PC-3 (cell line): ENCODE results near the gene COL3A1. TPM values are rescaled to one million over a fixed set of nuclear protein-coding genes. Genes with fewer than 3 reads are reported as not detected.

Experiments used
- ATAC-seq: fragments of 200-7000 bp; cut with Tn5 transposase; 2 replicates; pipeline ENCODE4 v1.9.1; 2020; ENCODE audit warnings: mild to moderate bottlenecking, moderate library complexity
- BruUV-seq: library from RNA; stranded (reverse); fragments of 400-500 nt; replicated peaks from 2 replicates; lab custom pipeline; 2021; lab: Mats Ljungman, UMichigan
- CTCF ChIA-PET: fragments of 300-600 bp; sonication (Branson Sonifier 250); formaldehyde crosslinking; loops from one replicate; lab custom pipeline; 2022; ENCODE audit warnings: antibody characterized with exemption; lab: Charles Lee
- POLR2A ChIA-PET: fragments of 300-600 bp; sonication (Branson Sonifier 250); formaldehyde crosslinking; loops from one replicate; lab custom pipeline; 2022; ENCODE audit warnings: antibody characterized with exemption; ENCODE audit not compliant: unreplicated experiment; lab: Charles Lee
- DNase-seq: peaks from one replicate; pipeline ENCODE4 v3.0.0-alpha.2; 2015
- H2AFZ ChIP-seq: fragments of 300-600 bp; sonication (generic); 2 replicates; pipeline ENCODE4 v1.6.0; 2016; ENCODE audit warnings: antibody characterized with exemption, low read length
- H3F3A ChIP-seq: fragments of 300-600 bp; sonication (generic); one replicate; pipeline ENCODE4 v1.6.0; 2017; ENCODE audit warnings: antibody characterized with exemption, low read length, control low read depth, mild to moderate bottlenecking; ENCODE audit not compliant: unreplicated experiment
- H3K27ac ChIP-seq: fragments of 300-600 bp; sonication (generic); 2 replicates; pipeline ENCODE4 v1.5.1; 2016; ENCODE audit warnings: mild to moderate bottlenecking, low read length
- H3K27me3 ChIP-seq: fragments of 300-600 bp; sonication (generic); 2 replicates; pipeline ENCODE4 v1.6.1; 2016; ENCODE audit warnings: low read length, mixed read lengths
- H3K36me3 ChIP-seq: fragments of 300-600 bp; sonication (generic); 2 replicates; pipeline ENCODE4 v1.6.1; 2016; ENCODE audit warnings: low read depth, mixed run types, low read length, mixed read lengths
- H3K4me1 ChIP-seq: fragments of 300-600 bp; sonication (generic); 2 replicates; pipeline ENCODE4 v1.5.1; 2016; ENCODE audit warnings: low read length; ENCODE audit not compliant: insufficient read depth
- H3K4me2 ChIP-seq: fragments of 300-600 bp; sonication (generic); 2 replicates; pipeline ENCODE4 v1.6.0; 2016; ENCODE audit warnings: low read length
- H3K4me3 ChIP-seq: fragments of 300-600 bp; sonication (generic); 2 replicates; pipeline ENCODE4 v1.5.1; 2016; ENCODE audit warnings: mild to moderate bottlenecking, low read length, mixed read lengths
- H3K79me2 ChIP-seq: fragments of 300-600 bp; sonication (generic); 2 replicates; pipeline ENCODE4 v1.6.1; 2017; ENCODE audit warnings: low read length, mixed read lengths
- H3K9ac ChIP-seq: fragments of 300-600 bp; sonication (generic); 2 replicates; pipeline ENCODE4 v1.6.0; 2016; ENCODE audit warnings: mild to moderate bottlenecking, low read length
- H3K9me2 ChIP-seq: fragments of 300-600 bp; sonication (generic); replicated peaks from 2 replicates; pipeline ENCODE4 v1.6.1; 2016; ENCODE audit warnings: mixed run types, low read length, mixed read lengths
- H3K9me3 ChIP-seq: fragments of 300-600 bp; sonication (generic); 2 replicates; pipeline ENCODE4 v1.6.1; 2016; ENCODE audit warnings: low read length, mixed read lengths
- H4K20me1 ChIP-seq: fragments of 300-600 bp; sonication (generic); 2 replicates; pipeline ENCODE4 v1.6.1; 2016; ENCODE audit warnings: low read length, mixed read lengths
- EZH2 ChIP-seq: fragments of 300-600 bp; sonication (generic); IDR thresholded peaks from one replicate; pipeline ENCODE4 v1.6.1; 2017; ENCODE audit warnings: antibody characterized with exemption, mild to moderate bottlenecking, low read length; ENCODE audit not compliant: unreplicated experiment
- EZH2phosphoT487 ChIP-seq: fragments of 300-600 bp; sonication (generic); IDR thresholded peaks from 2 replicates; pipeline ENCODE4 v1.6.1; 2018; ENCODE audit warnings: mild to moderate bottlenecking, antibody characterized with exemption, low read length, borderline replicate concordance
- intact Hi-C: fragments of 100-400 bp; cut with micrococcal nuclease; formaldehyde crosslinking; loops from 2 replicates; pipeline ENCODE4 v1.9.0; 2023
- total RNA-seq: library from RNA; depleted of rRNA; stranded (reverse); fragments of >200 nt; gene quantifications from 2 replicates; pipeline ENCODE4 v1.2.3, GENCODE V29; 2014
- TF ChIP-seq, protein P1 (sequence below): fragments of 300-600 bp; sonication (generic); conservative IDR thresholded peaks from 2 replicates; pipeline ENCODE4 v1.5.1; 2017; ENCODE audit warnings: antibody characterized with exemption, low read depth, mild to moderate bottlenecking, low read length

COL3A1 gene
- total RNA-seq, 1 experiment from 2014 or later = 0.36 TPM

- no peak overlapping the region for H3K27ac ChIP-seq
- TF ChIP-seq EZH2 = no peak
- TF ChIP-seq, protein P1, sequence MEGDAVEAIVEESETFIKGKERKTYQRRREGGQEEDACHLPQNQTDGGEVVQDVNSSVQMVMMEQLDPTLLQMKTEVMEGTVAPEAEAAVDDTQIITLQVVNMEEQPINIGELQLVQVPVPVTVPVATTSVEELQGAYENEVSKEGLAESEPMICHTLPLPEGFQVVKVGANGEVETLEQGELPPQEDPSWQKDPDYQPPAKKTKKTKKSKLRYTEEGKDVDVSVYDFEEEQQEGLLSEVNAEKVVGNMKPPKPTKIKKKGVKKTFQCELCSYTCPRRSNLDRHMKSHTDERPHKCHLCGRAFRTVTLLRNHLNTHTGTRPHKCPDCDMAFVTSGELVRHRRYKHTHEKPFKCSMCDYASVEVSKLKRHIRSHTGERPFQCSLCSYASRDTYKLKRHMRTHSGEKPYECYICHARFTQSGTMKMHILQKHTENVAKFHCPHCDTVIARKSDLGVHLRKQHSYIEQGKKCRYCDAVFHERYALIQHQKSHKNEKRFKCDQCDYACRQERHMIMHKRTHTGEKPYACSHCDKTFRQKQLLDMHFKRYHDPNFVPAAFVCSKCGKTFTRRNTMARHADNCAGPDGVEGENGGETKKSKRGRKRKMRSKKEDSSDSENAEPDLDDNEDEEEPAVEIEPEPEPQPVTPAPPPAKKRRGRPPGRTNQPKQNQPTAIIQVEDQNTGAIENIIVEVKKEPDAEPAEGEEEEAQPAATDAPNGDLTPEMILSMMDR = no peak
- no peak for TF ChIP-seq EZH2phosphoT487
- H2AFZ ChIP-seq = no peak overlapping the region
- intact Hi-C loops = no loop called here
- ChIA-PET POLR2A (no interaction called here), CTCF (no interaction called here)
- H3K9me3 ChIP-seq = no peaks in the 10 kb centered on the region
- no peaks in the 10 kb centered on the region for H3K36me3 ChIP-seq
- no peak for ATAC-seq
- H4K20me1 ChIP-seq = no peaks in the 10 kb centered on the region
- no peaks in the 10 kb centered on the region for H3F3A ChIP-seq
- no peaks in the 10 kb centered on the region for H3K4me1 ChIP-seq
- no TSS peak for BruUV-seq
- no peaks in the 10 kb centered on the region for H3K9me2 ChIP-seq
- H3K27me3 ChIP-seq = no peaks in the 10 kb centered on the region
- no peak overlapping the region for H3K4me3 ChIP-seq
- DNase-seq = no peak
- H3K9ac ChIP-seq = no peak overlapping the region
- no peak overlapping the region for H3K4me2 ChIP-seq
- no peaks in the 10 kb centered on the region for H3K79me2 ChIP-seq
These were observed 4.0 kb upstream of the COL3A1 start for GRCh38 chr2:188970211-188970610.

- Histone ChIP-seq H2AFZ (no peak overlapping the region), H3K27me3 (no peaks in the 10 kb centered on the region), H3K4me3 (no peak overlapping the region), H3K9me2 (no peaks in the 10 kb centered on the region), H3K27ac (no peak overlapping the region), H3K4me1 (peaks cover 7% of the 10 kb centered on the region; the same call in 1 of the 2 replicates), H3K4me2 (no peak overlapping the region), H3K9me3 (no peaks in the 10 kb centered on the region), H3K9ac (no peak overlapping the region), H4K20me1 (no peaks in the 10 kb centered on the region), H3F3A (no peaks in the 10 kb centered on the region), H3K79me2 (no peaks in the 10 kb centered on the region), H3K36me3 (no peaks in the 10 kb centered on the region)
- ChIA-PET CTCF (no interaction called here), POLR2A (no interaction called here)
- BruUV-seq = no TSS peak
- TF ChIP-seq, protein P1 = no peak
- TF ChIP-seq EZH2phosphoT487 (no peak), EZH2 (no peak)
- intact Hi-C loops = no loop called here
- ATAC-seq (no peak), DNase-seq (no peak)
These were observed 2.7 kb upstream of the COL3A1 start for GRCh38 chr2:188971432-188971861.

GRCh38 chr2:188973641-188974040 lies 532 bp upstream of the COL3A1 start:
- H3K27ac ChIP-seq = no peak overlapping the region
- H3K36me3 ChIP-seq = no peaks in the 10 kb centered on the region
- BruUV-seq = no TSS peak
- H3K4me3 ChIP-seq = no peak overlapping the region
- ATAC-seq (no peak), DNase-seq (no peak)
- intact Hi-C loops = no loop called here
- no peaks in the 10 kb centered on the region for H3K9me3 ChIP-seq
- peaks cover 12% of the 10 kb centered on the region; the same call in 1 of the 2 replicates for H3K4me1 ChIP-seq
- ChIA-PET POLR2A (interaction anchor here (0.5 kb wide), 1 partner anchor 338 kb away, joined by 3 read pairs; no protein-coding TSS in a partner anchor), CTCF (no interaction called here)
- no peak overlapping the region for H2AFZ ChIP-seq
- H3K79me2 ChIP-seq = no peaks in the 10 kb centered on the region
- H3K4me2 ChIP-seq = no peak overlapping the region
- no peaks in the 10 kb centered on the region for H4K20me1 ChIP-seq
- H3K9ac ChIP-seq = no peak overlapping the region
- TF ChIP-seq EZH2 (no peak), EZH2phosphoT487 (no peak)
- TF ChIP-seq, protein P1 = no peak
- H3K27me3 ChIP-seq = no peaks in the 10 kb centered on the region
- no peaks in the 10 kb centered on the region for H3F3A ChIP-seq
- H3K9me2 ChIP-seq = no peaks in the 10 kb centered on the region
